Mesothelial cell of epicardium (in vitro differentiated cells): Measurements from ENCODE around the gene GNAZ. TPM values are rescaled to one million over a fixed set of nuclear protein-coding genes. Genes with fewer than 3 reads are reported as not detected.

Source experiments
- DNase-seq, 2 experiments: peaks; one replicate each; pipeline ENCODE4 v3.0.0; 2021; ENCODE audit warnings: low spot score in 2 of 2; ENCODE audit not compliant: unreplicated experiment in 2 of 2
- H3K27ac Mint-ChIP-seq: 2 replicates; pipeline ENCODE4 v1.8.0; 2021; ENCODE audit warnings: mixed read lengths
- H3K27me3 Mint-ChIP-seq: 2 replicates; pipeline ENCODE4 v1.8.0; 2021; ENCODE audit warnings: low read depth, mixed read lengths
- H3K36me3 Mint-ChIP-seq: 2 replicates; pipeline ENCODE4 v1.8.0; 2021; ENCODE audit warnings: mixed read lengths
- H3K4me1 Mint-ChIP-seq: 2 replicates; pipeline ENCODE4 v1.8.0; 2021; ENCODE audit warnings: mixed read lengths
- H3K4me3 Mint-ChIP-seq: 2 replicates; pipeline ENCODE4 v1.8.0; 2021; ENCODE audit warnings: mild to moderate bottlenecking, moderate library complexity, mixed read lengths
- H3K9me3 Mint-ChIP-seq: 2 replicates; pipeline ENCODE4 v1.8.0; 2021; ENCODE audit warnings: mixed read lengths
- CTCF ChIP-seq: fragments of 200-600 bp; sonication (generic); IDR thresholded peaks from one replicate; pipeline ENCODE4 v1.5.0; 2021; ENCODE audit warnings: antibody characterized with exemption; ENCODE audit not compliant: unreplicated experiment
- total RNA-seq: library from RNA; stranded (reverse); gene quantifications from 3 replicates; pipeline ENCODE4 v1.2.1, GENCODE V29; 2021

The GNAZ gene
- total RNA-seq, 1 donor from 2014 or later: 6.5 TPM

- Mint-ChIP-seq H3K4me3 (no peak overlapping the region), H3K4me1 (no peaks in the 10 kb centered on the region), H3K36me3 (no peaks in the 10 kb centered on the region), H3K27me3 (peaks cover 63% of the 10 kb centered on the region), H3K27ac (no peak overlapping the region), H3K9me3 (peaks cover 45% of the 10 kb centered on the region)
- no peak for TF ChIP-seq CTCF
- DNase-seq: no peak
These were observed 17.1 kb upstream of the GNAZ start for GRCh38 chr22:23053051-23053707.

- Mint-ChIP-seq H3K9me3 (peaks cover 40% of the 10 kb centered on the region), H3K36me3 (no peaks in the 10 kb centered on the region), H3K27ac (no peak overlapping the region), H3K4me3 (no peak overlapping the region), H3K27me3 (peaks cover 56% of the 10 kb centered on the region), H3K4me1 (no peaks in the 10 kb centered on the region)
- no peak for DNase-seq
- no peak for TF ChIP-seq CTCF
These were observed 16.3 kb upstream of the GNAZ start for GRCh38 chr22:23053912-23054530.

GRCh38 chr22:23054531-23055257 lies 15.6 kb upstream of the GNAZ start:
- peaks cover 50% of the 10 kb centered on the region for H3K27me3 Mint-ChIP-seq

GRCh38 chr22:23055449-23056179 lies 14.7 kb upstream of the GNAZ start:
- no peaks in the 10 kb centered on the region for H3K36me3 Mint-ChIP-seq
- peaks cover 43% of the 10 kb centered on the region for H3K27me3 Mint-ChIP-seq
- H3K4me3 Mint-ChIP-seq: no peak overlapping the region
- H3K4me1 Mint-ChIP-seq: no peaks in the 10 kb centered on the region
- H3K27ac Mint-ChIP-seq: no peak overlapping the region
- no peak for DNase-seq
- TF ChIP-seq CTCF: no peak
- H3K9me3 Mint-ChIP-seq: peaks cover 27% of the 10 kb centered on the region

More at GRCh38 chr22:23054531-23055257, 15.6 kb upstream of the GNAZ start:
- TF ChIP-seq CTCF: no peak
- no peak overlapping the region for H3K27ac Mint-ChIP-seq
- H3K36me3 Mint-ChIP-seq: no peaks in the 10 kb centered on the region
- H3K9me3 Mint-ChIP-seq: peaks cover 34% of the 10 kb centered on the region
- H3K4me1 Mint-ChIP-seq: no peaks in the 10 kb centered on the region
- no peak overlapping the region for H3K4me3 Mint-ChIP-seq
- DNase-seq: no peak

- Mint-ChIP-seq H3K9me3 (peaks cover 17% of the 10 kb centered on the region), H3K27me3 (peaks cover 32% of the 10 kb centered on the region), H3K4me3 (no peak overlapping the region), H3K4me1 (no peaks in the 10 kb centered on the region), H3K27ac (no peak overlapping the region), H3K36me3 (no peaks in the 10 kb centered on the region)
- no peak for TF ChIP-seq CTCF
- no peak for DNase-seq
These were observed 13.0 kb upstream of the GNAZ start for GRCh38 chr22:23057331-23057730.
